Hepatocyte (in vitro differentiated cells): ENCODE results near the gene ADCY2.
A peak's percentile ranks its signal among the peaks of the same experiment; 100 is the strongest.

Experiments
- EZH2 ChIP-seq: fragments of 200-600 bp; sonication (generic); IDR thresholded peaks from 2 replicates; pipeline ENCODE4 v1.6.1; 2016; ENCODE audit warnings: antibody characterized with exemption, mild to moderate bottlenecking, borderline replicate concordance
- TF ChIP-seq, protein P1 (sequence below): fragments of 200-600 bp; sonication (generic); IDR thresholded peaks from 2 replicates; pipeline ENCODE4 v1.5.1; 2016; ENCODE audit warnings: antibody characterized with exemption, mild to moderate bottlenecking; ENCODE audit not compliant: poor library complexity

DNA sequence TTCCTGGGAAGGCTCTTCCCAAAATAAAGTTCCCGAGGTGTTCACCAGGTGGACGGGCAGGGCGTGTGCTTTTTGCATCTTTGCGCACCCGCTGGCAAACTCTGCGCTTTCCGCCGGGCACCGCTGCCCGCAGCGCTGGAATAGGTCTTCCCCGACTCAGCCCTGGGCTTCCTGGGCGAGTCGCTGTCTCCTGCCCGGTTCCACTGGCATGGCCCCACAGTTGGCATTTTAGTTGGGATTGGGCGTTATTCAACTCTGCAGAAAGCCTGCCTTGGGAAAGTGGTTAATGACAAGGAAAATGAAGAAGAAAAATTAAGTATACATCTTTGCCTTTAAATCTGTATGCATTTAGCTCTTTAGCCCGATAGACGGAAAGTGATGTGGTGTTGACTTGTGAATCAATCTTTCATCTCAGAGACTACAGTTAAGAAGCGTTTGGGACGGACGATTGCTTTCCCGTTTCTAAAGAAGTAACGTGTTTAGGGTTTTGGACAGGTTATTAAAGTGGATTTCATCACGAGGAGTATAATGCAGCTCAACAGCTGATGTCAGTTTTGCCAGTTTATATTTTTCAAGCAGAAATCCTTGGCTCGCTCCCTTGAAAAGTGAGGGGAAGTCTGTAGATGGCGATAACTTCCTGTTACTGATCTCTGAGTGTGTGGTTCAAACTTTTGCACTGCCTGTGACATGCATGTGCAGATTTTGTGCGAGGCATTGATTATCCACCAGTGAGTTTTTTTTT, 946 bp downstream of the ADCY2 start:
- TF ChIP-seq, protein P1, sequence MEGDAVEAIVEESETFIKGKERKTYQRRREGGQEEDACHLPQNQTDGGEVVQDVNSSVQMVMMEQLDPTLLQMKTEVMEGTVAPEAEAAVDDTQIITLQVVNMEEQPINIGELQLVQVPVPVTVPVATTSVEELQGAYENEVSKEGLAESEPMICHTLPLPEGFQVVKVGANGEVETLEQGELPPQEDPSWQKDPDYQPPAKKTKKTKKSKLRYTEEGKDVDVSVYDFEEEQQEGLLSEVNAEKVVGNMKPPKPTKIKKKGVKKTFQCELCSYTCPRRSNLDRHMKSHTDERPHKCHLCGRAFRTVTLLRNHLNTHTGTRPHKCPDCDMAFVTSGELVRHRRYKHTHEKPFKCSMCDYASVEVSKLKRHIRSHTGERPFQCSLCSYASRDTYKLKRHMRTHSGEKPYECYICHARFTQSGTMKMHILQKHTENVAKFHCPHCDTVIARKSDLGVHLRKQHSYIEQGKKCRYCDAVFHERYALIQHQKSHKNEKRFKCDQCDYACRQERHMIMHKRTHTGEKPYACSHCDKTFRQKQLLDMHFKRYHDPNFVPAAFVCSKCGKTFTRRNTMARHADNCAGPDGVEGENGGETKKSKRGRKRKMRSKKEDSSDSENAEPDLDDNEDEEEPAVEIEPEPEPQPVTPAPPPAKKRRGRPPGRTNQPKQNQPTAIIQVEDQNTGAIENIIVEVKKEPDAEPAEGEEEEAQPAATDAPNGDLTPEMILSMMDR, result peak; percentile 48
- no peak for TF ChIP-seq EZH2
